ENCODE data around the gene ANKRD10. TPM values are rescaled to one million over a fixed set of nuclear protein-coding genes. Genes with fewer than 3 reads are reported as not detected.

ANKRD10 gene
- total RNA-seq, 2 donors from 2014 or later: 46.2 to 47.5 TPM

DNA sequence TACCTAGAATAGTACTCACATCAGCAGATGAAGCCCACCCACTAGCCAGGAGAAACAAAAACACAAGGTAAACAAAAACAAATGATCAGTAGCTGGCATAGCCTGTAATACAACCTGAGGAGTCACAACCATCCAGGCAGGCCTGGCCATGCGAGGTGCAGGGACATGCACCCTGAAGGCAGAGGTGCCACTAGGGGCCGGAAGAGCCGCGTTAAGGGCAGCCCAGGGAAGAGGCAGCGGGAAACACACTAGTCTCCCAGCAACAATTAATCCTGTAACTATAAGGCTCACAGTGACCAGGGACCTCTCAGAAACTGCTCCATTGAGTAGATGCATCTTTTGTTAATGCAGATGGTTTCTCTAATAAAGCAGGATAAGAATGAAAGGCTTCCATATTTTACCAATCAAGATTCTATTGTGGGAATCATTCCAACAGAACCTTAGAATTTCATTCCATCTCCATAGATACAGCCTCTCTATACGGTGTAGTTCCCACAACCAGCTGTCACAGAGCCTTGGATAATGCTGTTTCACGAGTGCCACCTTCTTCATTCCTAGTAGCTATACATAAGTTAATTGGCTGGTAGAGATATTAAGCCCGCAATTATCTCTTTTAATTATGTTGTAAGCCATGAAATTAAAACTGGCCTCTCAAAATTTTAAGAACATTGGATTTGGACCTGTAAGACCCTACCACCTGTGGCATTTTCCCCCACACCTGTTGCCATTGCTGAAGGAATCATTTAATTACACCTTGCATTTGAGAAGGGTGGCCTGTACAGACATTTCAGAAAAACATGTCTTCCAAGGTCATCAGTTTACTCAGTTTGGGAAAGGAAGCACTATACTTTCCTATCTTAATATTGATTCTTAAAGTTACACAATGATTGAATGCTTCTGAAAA, 28.7 kb downstream of the ANKRD10 start:
- Histone ChIP-seq H3K4me3 (no peak overlapping the region), H3K27me3 (no peaks in the 10 kb centered on the region), H3K27ac (no peak overlapping the region), H3K9me3 (no peaks in the 10 kb centered on the region), H3K4me1 (peaks cover 0 to 11% of the 10 kb centered on the region in 2 donors), H3K36me3 (no peaks in the 10 kb centered on the region)
- TF ChIP-seq, protein P1, sequence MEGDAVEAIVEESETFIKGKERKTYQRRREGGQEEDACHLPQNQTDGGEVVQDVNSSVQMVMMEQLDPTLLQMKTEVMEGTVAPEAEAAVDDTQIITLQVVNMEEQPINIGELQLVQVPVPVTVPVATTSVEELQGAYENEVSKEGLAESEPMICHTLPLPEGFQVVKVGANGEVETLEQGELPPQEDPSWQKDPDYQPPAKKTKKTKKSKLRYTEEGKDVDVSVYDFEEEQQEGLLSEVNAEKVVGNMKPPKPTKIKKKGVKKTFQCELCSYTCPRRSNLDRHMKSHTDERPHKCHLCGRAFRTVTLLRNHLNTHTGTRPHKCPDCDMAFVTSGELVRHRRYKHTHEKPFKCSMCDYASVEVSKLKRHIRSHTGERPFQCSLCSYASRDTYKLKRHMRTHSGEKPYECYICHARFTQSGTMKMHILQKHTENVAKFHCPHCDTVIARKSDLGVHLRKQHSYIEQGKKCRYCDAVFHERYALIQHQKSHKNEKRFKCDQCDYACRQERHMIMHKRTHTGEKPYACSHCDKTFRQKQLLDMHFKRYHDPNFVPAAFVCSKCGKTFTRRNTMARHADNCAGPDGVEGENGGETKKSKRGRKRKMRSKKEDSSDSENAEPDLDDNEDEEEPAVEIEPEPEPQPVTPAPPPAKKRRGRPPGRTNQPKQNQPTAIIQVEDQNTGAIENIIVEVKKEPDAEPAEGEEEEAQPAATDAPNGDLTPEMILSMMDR (IDR thresholded peaks at IDR 0.05): peak in 1 of 2 donors; percentile 16
- no peak for DNase-seq (ENCODE audit: low spot score)

DNA sequence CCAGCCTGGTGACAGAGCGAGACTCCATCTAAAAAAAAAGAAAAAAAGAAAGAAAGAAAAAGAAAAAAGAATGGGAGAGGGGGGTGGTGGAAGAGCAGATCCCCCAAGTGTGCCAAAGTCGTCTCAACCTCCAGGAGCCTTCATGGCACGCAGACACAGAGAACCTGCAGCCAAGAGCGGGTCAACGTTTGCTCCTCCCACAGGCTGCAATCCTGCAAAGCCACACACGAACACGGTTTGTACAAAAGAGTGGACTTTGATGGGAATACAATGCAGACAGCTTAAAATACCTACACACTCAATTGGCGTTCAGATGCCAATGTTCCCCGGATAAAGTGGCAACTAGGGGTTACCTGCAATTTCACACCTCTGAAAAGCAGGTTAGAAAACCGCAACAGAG, 29.4 kb downstream of the ANKRD10 start:
- TF ChIP-seq, protein P1 (IDR thresholded peaks at IDR 0.05): no peak

DNA sequence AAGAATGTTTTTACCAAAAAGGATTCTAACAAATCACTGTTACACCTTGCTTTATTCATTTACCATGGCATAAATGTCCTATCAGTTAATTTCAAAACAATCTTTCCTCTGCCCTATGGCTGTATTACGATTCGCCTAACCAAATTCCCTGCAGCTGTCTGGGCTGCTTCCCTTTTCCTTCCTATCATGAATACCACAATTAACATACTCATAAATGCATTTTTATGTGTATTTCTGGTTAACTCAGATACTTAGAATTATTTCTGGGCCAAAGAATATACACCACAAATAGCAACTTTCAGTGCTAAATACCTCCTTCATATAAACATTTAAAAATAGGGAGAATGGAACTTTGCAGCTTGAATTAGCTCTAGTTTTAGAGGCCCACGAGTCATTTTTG, 30.4 kb downstream of the ANKRD10 start:
- Histone ChIP-seq H3K27ac (no peak overlapping the region), H3K36me3 (no peaks in the 10 kb centered on the region), H3K4me1 (peaks cover 0 to 11% of the 10 kb centered on the region in 2 donors), H3K4me3 (no peak overlapping the region), H3K9me3 (no peaks in the 10 kb centered on the region), H3K27me3 (no peaks in the 10 kb centered on the region)
- TF ChIP-seq, protein P1 (IDR thresholded peaks at IDR 0.05): no peak
- DNase-seq (ENCODE audit: low spot score): no peak

More for the DNA sequence above, 29.4 kb downstream of the ANKRD10 start:
- Histone ChIP-seq H3K36me3 (no peaks in the 10 kb centered on the region), H3K9me3 (no peaks in the 10 kb centered on the region), H3K4me3 (no peak overlapping the region), H3K27me3 (no peaks in the 10 kb centered on the region), H3K4me1 (peaks cover 0 to 11% of the 10 kb centered on the region in 2 donors), H3K27ac (no peak overlapping the region)
- no peak for DNase-seq (ENCODE audit: low spot score)

DNA sequence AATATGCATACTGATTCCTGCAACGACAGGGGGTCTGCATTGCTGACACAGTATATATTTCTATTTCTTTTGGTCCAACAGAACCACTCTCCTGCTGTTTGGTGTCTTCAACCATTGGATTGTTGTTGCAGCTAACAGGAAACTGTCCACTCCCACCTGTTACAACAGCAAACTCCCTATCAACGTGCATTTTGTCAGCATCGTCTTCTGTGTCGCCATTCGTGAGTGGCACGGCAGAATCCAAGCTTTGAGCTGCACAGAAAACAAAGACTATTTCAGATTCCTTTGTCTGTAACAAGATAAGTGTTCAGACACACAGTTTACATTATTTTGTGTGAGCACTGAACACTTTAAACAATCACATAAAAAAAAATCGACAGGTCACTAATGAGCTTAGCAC, 31.3 kb downstream of the ANKRD10 start:
- Histone ChIP-seq H3K4me1 (peaks cover 0 to 10% of the 10 kb centered on the region in 2 donors), H3K4me3 (no peak overlapping the region), H3K27ac (no peak overlapping the region), H3K36me3 (no peaks in the 10 kb centered on the region), H3K9me3 (no peaks in the 10 kb centered on the region), H3K27me3 (no peaks in the 10 kb centered on the region)
- TF ChIP-seq, protein P1 (IDR thresholded peaks at IDR 0.05): no peak
- no peak for DNase-seq (ENCODE audit: low spot score)

DNA sequence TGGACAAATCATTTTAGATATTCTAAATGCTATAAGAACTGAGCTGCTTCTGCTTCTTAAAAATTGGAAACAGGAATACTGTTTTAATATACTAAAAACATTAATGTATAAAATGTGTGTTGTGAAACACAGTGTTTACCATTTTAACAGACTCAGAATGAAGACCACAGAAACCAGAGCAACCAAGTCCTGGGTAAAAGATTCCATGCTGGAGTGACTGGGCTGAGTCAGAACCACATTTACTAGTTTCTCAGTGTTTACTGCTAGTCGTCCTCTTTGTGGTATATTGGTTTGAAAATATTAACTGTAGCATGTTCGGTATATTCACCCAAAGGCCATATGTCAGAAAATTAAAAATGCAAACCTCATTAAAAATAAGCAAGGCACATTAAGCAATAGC, 31.9 kb downstream of the ANKRD10 start:
- DNase-seq (ENCODE audit: low spot score): no peak
- Histone ChIP-seq H3K4me3 (no peak overlapping the region), H3K27me3 (no peaks in the 10 kb centered on the region), H3K27ac (no peak overlapping the region), H3K9me3 (no peaks in the 10 kb centered on the region), H3K36me3 (no peaks in the 10 kb centered on the region), H3K4me1 (peaks cover 0 to 4% of the 10 kb centered on the region in 2 donors)
- TF ChIP-seq, protein P1 (IDR thresholded peaks at IDR 0.05): no peak
